GM19035 (cell line): ENCODE data around the gene SORL1.
"Not testable (repeated sequence)": the region's sequence is repeated elsewhere in the genome, so short reads cannot be mapped to it uniquely, and the experiment has no call there.

ENCODE experiments used
- ATAC-seq: cut with Tn5 transposase; IDR thresholded peaks from one replicate; pipeline ENCODE4 v1.9.1; 2021; ENCODE audit not compliant: unreplicated experiment

Gene SORL1

GRCh38 chr11:121614636-121615240 lies 162.6 kb downstream of the SORL1 start:
- no peak for ATAC-seq

- no peak for ATAC-seq
Observed at GRCh38 chr11:121615501-121615900, 163.4 kb downstream of the SORL1 start.

GRCh38 chr11:121618516-121618915 lies 166.4 kb downstream of the SORL1 start:
- no peak for ATAC-seq

GRCh38 chr11:121625777-121626506 lies 173.8 kb downstream of the SORL1 start:
- ATAC-seq: no peak

GRCh38 chr11:121626507-121626875 lies 174.4 kb downstream of the SORL1 start:
- no peak for ATAC-seq

- no peak for ATAC-seq
Observed at GRCh38 chr11:121626980-121627379, 174.9 kb downstream of the SORL1 start.

GRCh38 chr11:121630041-121630440 lies 177.9 kb downstream of the SORL1 start:
- ATAC-seq: no peak

GRCh38 chr11:121631456-121631855 lies 179.3 kb downstream of the SORL1 start:
- no peak for ATAC-seq

- ATAC-seq: no peak
Observed at GRCh38 chr11:121634273-121634672, 182.2 kb downstream of the SORL1 start.

GRCh38 chr11:121634889-121635288 lies 182.8 kb downstream of the SORL1 start:
- ATAC-seq: no peak

- ATAC-seq: no peak
Observed at GRCh38 chr11:121636081-121636799, 184.1 kb downstream of the SORL1 start.

GRCh38 chr11:121636800-121637176 lies 184.7 kb downstream of the SORL1 start:
- ATAC-seq: no peak

GRCh38 chr11:121637587-121637986 lies 185.5 kb downstream of the SORL1 start:
- not testable (repeated sequence) for ATAC-seq

- no peak for ATAC-seq
Observed at GRCh38 chr11:121643479-121644186, 191.5 kb downstream of the SORL1 start.

GRCh38 chr11:121644187-121644512 lies 192.0 kb downstream of the SORL1 start:
- no peak for ATAC-seq

- ATAC-seq: no peak
Observed at GRCh38 chr11:121645001-121645400, 192.9 kb downstream of the SORL1 start.

- no peak for ATAC-seq
Observed at GRCh38 chr11:121645596-121645995, 193.5 kb downstream of the SORL1 start.

GRCh38 chr11:121648306-121648705 lies 196.2 kb downstream of the SORL1 start:
- no peak for ATAC-seq

GRCh38 chr11:121649798-121650197 lies 197.7 kb downstream of the SORL1 start:
- no peak for ATAC-seq

- no peak for ATAC-seq
Observed at GRCh38 chr11:121650351-121651256, 198.5 kb downstream of the SORL1 start.

- ATAC-seq: no peak
Observed at GRCh38 chr11:121651257-121651605, 199.1 kb downstream of the SORL1 start.
